Neutrophil (primary cell): Measurements from ENCODE around the gene HOXA10.

Experiments
- H3K27ac ChIP-seq: fragments of 200-600 bp; sonication (generic); 2 replicates; pipeline ENCODE4 v1.5.1; 2016; ENCODE audit warnings: mild to moderate bottlenecking, moderate library complexity
- H3K27me3 ChIP-seq: fragments of 200-600 bp; sonication (generic); 2 replicates; pipeline ENCODE4 v1.6.0; 2016; ENCODE audit warnings: mild to moderate bottlenecking
- H3K36me3 ChIP-seq: fragments of 200-600 bp; sonication (generic); 2 replicates; pipeline ENCODE4 v1.5.1; 2017
- H3K4me1 ChIP-seq, 2 experiments: fragments of 200-600 bp in 1 of 2; sonication (generic) in 1 of 2; 1 replicate in 1 of 2; 2 replicates in 1 of 2; pipeline versions ENCODE4 v1.5.1 to v1.6.1; 2013 to 2016; ENCODE audit warnings: low read depth in 1 of 2, low read length in 1 of 2, mild to moderate bottlenecking in 1 of 2, moderate library complexity in 1 of 2; ENCODE audit not compliant: control insufficient read depth in 1 of 2, insufficient read depth in 1 of 2
- H3K4me3 ChIP-seq, 2 experiments: fragments of 200-600 bp in 1 of 2; sonication (generic) in 1 of 2; 1 replicate in 1 of 2; 2 replicates in 1 of 2; pipeline ENCODE4 v1.5.1; 2013 to 2016; ENCODE audit warnings: low read depth in 1 of 2, low read length in 1 of 2, mild to moderate bottlenecking in 1 of 2, moderate library complexity in 1 of 2
- H3K9me3 ChIP-seq: fragments of 200-600 bp; sonication (generic); 2 replicates; pipeline ENCODE4 v1.5.1; 2016
- TF ChIP-seq, protein P1 (sequence below): fragments of 200-600 bp; sonication (generic); IDR thresholded peaks from 2 replicates; pipeline ENCODE4 v1.5.1; 2016; ENCODE audit warnings: antibody characterized with exemption

The HOXA10 gene

DNA sequence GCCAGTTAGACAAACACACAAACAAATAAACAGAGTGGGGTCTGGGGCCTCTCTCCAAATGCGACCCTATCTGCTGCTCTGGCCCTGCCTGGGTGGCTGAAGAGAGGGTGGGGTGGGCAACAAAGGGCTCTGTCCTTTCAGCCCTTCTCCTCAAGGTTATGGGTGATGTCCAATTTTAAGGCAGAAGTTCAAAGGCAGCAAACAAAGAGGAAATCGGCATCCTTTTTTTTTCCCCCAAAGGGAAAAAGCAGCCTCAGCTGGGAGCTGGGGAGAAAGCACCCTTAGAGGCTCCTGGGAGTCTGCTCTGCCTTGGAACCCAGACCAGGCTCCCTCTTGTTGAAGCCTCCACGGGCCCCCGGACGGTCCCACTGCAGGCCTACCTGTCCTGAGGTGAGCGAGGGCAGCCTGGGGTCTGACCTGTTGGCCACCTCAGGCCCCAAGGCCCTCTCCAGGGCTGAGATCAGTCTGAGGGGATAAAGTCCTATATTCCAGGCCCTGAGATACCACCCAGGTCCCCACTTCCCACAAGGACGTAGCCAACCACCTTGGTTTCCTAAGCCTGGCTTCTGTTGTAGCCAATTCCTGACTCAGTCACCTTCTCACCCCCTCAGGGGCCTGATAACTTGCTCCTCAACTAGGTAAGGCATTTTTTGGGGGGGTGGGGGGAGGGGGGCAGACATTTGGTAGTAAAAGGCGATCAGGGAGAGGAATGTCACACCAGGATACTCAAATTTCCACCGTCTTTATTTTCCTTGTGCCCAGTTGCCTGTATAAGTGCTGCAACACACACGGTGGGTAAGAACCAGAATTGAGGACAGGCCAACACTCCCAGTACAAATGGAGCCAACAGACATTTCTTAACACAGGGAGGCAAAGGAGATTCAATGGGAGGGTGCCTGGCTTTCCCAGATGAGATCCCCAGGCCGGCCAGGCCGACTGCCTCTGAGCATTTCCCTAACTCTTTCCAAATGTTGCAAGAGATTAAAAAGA, 6.6 kb upstream of the HOXA10 start:
- peaks cover 100% of the 10 kb centered on the region for H3K27me3 ChIP-seq
- no peaks in the 10 kb centered on the region for H3K9me3 ChIP-seq
- peaks cover 27 to 36% of the 10 kb centered on the region in 2 experiments for H3K4me1 ChIP-seq
- H3K4me3 ChIP-seq: no peak overlapping the region
- no peak overlapping the region for H3K27ac ChIP-seq
- TF ChIP-seq, protein P1, sequence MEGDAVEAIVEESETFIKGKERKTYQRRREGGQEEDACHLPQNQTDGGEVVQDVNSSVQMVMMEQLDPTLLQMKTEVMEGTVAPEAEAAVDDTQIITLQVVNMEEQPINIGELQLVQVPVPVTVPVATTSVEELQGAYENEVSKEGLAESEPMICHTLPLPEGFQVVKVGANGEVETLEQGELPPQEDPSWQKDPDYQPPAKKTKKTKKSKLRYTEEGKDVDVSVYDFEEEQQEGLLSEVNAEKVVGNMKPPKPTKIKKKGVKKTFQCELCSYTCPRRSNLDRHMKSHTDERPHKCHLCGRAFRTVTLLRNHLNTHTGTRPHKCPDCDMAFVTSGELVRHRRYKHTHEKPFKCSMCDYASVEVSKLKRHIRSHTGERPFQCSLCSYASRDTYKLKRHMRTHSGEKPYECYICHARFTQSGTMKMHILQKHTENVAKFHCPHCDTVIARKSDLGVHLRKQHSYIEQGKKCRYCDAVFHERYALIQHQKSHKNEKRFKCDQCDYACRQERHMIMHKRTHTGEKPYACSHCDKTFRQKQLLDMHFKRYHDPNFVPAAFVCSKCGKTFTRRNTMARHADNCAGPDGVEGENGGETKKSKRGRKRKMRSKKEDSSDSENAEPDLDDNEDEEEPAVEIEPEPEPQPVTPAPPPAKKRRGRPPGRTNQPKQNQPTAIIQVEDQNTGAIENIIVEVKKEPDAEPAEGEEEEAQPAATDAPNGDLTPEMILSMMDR: no peak
- no peaks in the 10 kb centered on the region for H3K36me3 ChIP-seq

DNA sequence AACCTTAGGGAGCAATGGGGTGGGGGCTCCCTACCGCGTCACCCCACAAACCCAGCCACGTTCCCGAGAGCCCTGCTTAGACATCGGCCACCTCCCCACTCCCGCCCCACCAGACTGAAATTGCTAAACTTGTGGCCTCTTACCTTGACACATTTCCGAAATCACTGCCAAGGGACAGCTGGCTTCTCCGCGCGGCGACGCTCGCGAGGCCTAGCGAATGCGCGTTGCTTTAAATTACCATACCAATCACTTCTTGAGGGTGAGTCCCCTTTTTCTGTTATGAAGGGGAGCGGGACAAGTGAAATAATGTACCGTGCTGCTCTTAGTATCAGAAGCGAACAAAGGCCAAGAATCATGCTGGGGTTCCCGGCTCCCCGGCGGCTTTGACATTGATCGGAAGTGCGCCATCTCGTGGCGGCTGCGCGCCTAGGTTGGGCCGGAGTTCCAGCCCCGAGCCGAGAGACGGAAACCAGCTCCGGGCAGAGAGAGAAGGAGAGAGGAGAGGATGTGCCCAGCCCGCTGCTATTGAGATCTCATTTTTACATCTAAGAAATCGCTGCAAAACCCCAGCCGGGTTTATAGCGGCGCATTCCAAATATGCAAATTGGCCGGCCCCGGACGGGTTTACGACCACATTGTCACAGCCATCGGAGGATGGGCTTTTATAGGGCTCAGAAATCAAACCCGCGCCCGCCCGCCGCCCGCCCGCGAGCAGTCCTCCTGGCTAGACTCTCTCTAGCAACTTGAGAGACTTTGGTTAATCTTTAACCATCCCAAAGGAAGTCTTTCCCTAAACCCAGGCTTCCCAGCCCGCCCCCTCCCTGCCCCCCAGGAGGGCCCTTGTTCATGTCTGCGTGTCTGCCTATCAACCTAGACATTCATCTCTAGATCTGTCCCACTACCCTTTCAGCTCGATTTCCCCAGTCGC, 5.6 kb upstream of the HOXA10 start:
- peaks cover 100% of the 10 kb centered on the region for H3K27me3 ChIP-seq
- H3K4me1 ChIP-seq: peaks cover 17 to 27% of the 10 kb centered on the region in 2 experiments
- H3K9me3 ChIP-seq: no peaks in the 10 kb centered on the region
- H3K36me3 ChIP-seq: no peaks in the 10 kb centered on the region
- H3K27ac ChIP-seq: no peak overlapping the region
- peak overlapping the region in 1 of 2 experiments; percentile 30 for H3K4me3 ChIP-seq
- TF ChIP-seq, protein P1: peak; percentile 82

DNA sequence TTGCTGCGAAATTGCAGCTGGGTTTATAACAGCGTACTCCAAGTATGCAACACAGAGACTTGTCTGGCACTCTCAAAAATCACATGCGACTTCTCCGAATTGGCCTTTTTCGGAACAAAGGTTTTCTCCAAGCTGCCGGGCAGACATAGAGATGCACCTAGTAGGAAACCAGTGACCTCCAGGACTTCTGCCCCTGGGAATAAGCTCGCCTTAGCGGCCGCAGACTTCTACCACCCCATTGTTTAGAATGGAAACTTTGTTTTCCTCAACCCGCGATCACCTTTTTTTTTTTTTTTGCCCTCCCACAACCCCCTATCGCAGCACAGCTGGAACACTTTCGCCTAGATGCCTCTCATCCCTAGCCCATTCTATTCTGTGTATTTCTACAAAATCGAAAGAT, 4.9 kb upstream of the HOXA10 start:
- Histone ChIP-seq H3K4me3 (no peak overlapping the region), H3K27ac (no peak overlapping the region), H3K9me3 (no peaks in the 10 kb centered on the region), H3K36me3 (no peaks in the 10 kb centered on the region), H3K4me1 (peaks cover 16 to 26% of the 10 kb centered on the region in 2 experiments), H3K27me3 (peaks cover 100% of the 10 kb centered on the region)
- TF ChIP-seq, protein P1: no peak

DNA sequence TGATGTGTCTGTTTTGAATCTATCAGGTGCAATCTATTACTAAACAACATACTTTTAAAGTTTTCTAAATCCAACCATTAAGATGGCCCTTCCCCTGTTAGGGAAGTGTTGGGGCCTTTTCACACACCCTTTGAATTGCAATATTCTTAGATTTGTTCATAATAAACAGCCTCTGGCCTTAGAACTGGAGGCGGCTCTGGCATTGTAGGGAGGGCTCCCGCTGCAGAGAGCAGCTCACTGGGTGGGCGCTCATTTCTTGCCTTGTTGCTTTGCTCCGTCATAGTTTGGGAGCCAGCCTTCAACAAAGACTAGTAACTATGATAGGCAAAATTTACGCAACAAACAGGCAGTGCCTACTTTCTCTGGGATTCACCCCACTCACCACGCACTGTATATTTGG, 4.2 kb upstream of the HOXA10 start:
- Histone ChIP-seq H3K4me3 (no peak overlapping the region), H3K9me3 (no peaks in the 10 kb centered on the region), H3K4me1 (peaks cover 13 to 27% of the 10 kb centered on the region in 2 experiments), H3K36me3 (no peaks in the 10 kb centered on the region), H3K27me3 (peaks cover 100% of the 10 kb centered on the region), H3K27ac (no peak overlapping the region)
- TF ChIP-seq, protein P1: no peak

DNA sequence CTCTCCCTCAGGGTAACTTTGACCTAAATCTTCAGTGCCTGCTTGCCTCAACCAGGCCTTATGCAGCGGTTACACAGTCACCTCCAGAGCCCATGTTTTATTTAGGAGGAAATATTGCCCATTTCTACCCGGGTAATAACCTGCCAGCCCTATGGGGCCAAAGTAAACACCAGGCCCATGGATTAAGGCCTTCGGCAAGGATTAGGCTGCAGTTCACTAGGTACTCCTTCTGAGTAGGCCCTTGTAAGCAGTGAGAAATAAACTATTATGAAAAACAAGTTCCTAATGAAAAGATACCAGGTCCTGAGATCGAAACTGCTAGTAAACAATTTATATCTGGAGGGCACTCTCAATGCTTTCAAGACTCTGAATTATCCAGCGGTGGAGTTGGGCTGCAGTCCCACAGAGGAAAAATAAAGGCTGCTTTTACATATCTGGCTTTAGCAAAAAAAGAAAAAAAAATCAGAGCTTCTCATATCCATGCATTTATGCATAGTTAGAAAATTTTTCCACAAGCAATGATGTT, 3.7 kb upstream of the HOXA10 start:
- TF ChIP-seq, protein P1: no peak
- no peak overlapping the region for H3K4me3 ChIP-seq
- no peaks in the 10 kb centered on the region for H3K36me3 ChIP-seq
- H3K27me3 ChIP-seq: peaks cover 100% of the 10 kb centered on the region
- no peaks in the 10 kb centered on the region for H3K9me3 ChIP-seq
- H3K27ac ChIP-seq: no peak overlapping the region
- peaks cover 18 to 27% of the 10 kb centered on the region in 2 experiments for H3K4me1 ChIP-seq
